Colonic mucosa (tissue), 4 donors: ENCODE data around the gene VCPKMT. TPM values are rescaled to one million over a fixed set of nuclear protein-coding genes. Genes with fewer than 3 reads are reported as not detected.
A peak's percentile ranks its signal among the peaks of the same experiment; 100 is the strongest.

Source experiments
- DNase-seq: peaks from one replicate; pipeline ENCODE4 v3.0.0-alpha.2; 2020
- H3K27ac ChIP-seq: fragments of 200-600 bp; one replicate; pipeline ENCODE4 v1.8.0; 2021
- H3K27me3 ChIP-seq: fragments of 200-600 bp; one replicate; pipeline ENCODE4 v1.8.0; 2021
- H3K36me3 ChIP-seq: fragments of 200-600 bp; one replicate; pipeline ENCODE4 v1.8.0; 2021
- H3K4me1 ChIP-seq: fragments of 200-600 bp; one replicate; pipeline ENCODE4 v1.8.0; 2021; ENCODE audit warnings: mild to moderate bottlenecking
- H3K4me3 ChIP-seq: fragments of 200-600 bp; one replicate; pipeline ENCODE4 v1.8.0; 2021
- H3K9ac ChIP-seq, 2 donors: one replicate each; pipeline ENCODE4 v1.7.0; 2013; ENCODE audit warnings: control low read depth in 2 of 2, low read depth in 2 of 2, low read length in 2 of 2
- H3K9me3 ChIP-seq: fragments of 200-600 bp; one replicate; pipeline ENCODE4 v1.8.0; 2021
- intact Hi-C: fragments of 100-400 bp; cut with DNase I; formaldehyde crosslinking; loops from one replicate; pipeline ENCODE4 v1.14.1; 2022
- total RNA-seq, 2 donors: library from RNA; stranded (reverse); fragmentation: NEBNext Ultra II Directional in 1 of 2; extraction: Animal tissue kit (Norgen Biotek cat#: 25700) in 1 of 2; gene quantifications; one replicate each; pipeline ENCODE4 v1.2.1, GENCODE V29; 2021
- TF ChIP-seq, protein P1 (sequence below): fragments of 200-600 bp; IDR thresholded peaks from one replicate; pipeline ENCODE4 v1.8.0; 2022; ENCODE audit warnings: antibody characterized with exemption, mild to moderate bottlenecking
- donor health status: healthy.
- donor health status: DM: no; HTN: no; CAD: no.
- donor health status: DM: no; HTN: no; CAD: no.

The VCPKMT gene
- total RNA-seq, 2 donors from 2014 or later, result 4.6 to 6.7 TPM

DNA sequence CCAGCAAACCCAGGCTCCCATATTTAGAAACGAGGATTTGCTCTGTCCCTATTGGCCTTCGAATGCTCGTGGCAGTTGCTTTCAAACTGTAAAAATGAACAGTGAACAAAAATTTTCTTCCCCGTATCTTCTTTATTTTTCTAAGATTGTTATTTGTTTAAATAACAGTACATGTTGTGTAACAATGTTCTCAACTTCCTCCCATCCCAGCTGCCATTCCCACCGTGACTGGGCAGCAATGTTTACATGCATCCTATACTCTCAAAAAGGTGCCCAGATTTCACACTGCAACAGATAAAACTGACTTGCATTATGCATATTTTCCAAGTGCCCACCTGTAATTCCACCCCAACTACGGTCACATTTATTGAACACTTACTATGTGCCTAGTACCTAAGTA is 12.8 kb downstream of the VCPKMT start:
- Histone ChIP-seq H3K9ac (no peak overlapping the region), H3K27ac (no peak overlapping the region), H3K36me3 (no peaks in the 10 kb centered on the region), H3K27me3 (no peaks in the 10 kb centered on the region), H3K4me1 (no peaks in the 10 kb centered on the region), H3K4me3 (no peak overlapping the region), H3K9me3 (no peaks in the 10 kb centered on the region)
- TF ChIP-seq, protein P1, sequence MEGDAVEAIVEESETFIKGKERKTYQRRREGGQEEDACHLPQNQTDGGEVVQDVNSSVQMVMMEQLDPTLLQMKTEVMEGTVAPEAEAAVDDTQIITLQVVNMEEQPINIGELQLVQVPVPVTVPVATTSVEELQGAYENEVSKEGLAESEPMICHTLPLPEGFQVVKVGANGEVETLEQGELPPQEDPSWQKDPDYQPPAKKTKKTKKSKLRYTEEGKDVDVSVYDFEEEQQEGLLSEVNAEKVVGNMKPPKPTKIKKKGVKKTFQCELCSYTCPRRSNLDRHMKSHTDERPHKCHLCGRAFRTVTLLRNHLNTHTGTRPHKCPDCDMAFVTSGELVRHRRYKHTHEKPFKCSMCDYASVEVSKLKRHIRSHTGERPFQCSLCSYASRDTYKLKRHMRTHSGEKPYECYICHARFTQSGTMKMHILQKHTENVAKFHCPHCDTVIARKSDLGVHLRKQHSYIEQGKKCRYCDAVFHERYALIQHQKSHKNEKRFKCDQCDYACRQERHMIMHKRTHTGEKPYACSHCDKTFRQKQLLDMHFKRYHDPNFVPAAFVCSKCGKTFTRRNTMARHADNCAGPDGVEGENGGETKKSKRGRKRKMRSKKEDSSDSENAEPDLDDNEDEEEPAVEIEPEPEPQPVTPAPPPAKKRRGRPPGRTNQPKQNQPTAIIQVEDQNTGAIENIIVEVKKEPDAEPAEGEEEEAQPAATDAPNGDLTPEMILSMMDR, result no peak
- DNase-seq, result no peak
- intact Hi-C loops, result no loop called here

DNA sequence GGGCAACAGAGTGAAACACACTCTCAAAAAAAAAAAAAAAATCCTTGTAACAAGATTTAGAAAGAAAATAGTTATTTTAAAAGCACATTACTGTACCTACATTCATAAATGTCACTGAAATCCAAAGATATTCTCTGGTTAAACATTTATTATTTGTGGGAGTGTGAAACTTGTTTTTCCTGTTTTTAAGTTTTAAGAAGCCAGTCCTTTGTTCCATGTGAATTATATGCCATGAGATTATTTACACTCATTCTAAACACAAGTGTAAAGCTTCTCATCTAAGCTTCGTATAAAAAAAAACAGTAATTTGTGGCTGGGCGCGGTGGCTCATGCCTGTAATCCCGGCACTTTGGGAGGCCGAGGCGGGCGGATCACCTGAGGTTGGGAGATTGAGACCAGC is 15.0 kb downstream of the VCPKMT start:
- H3K4me1 ChIP-seq, result no peaks in the 10 kb centered on the region
- H3K36me3 ChIP-seq, result no peaks in the 10 kb centered on the region
- H3K9ac ChIP-seq, result peak overlapping the region in 1 of 2 donors; percentile 63
- intact Hi-C loops, result no loop called here
- no peak overlapping the region for H3K4me3 ChIP-seq
- H3K27ac ChIP-seq, result peak overlapping the region; percentile 63
- no peaks in the 10 kb centered on the region for H3K9me3 ChIP-seq
- H3K27me3 ChIP-seq, result no peaks in the 10 kb centered on the region
- DNase-seq, result no peak
- TF ChIP-seq, protein P1, result no peak

DNA sequence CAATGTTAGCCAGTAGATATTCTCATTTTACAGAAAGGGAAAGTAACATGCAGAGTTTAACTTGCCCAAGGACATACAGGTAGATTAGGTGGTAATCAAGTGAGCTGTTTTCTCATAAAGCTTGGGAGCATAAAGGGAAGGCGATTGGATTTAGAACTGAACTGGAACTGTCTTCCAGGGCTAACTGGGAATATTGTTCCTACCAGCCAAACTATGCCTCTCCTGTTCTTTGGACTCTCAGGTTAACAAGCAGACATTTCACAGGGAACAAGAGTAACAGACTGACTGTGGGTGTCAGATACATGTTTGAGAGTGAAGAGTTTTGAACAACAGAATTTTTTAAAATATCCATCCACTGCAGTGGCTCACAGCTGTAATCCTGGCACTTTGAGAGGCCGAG is 15.6 kb downstream of the VCPKMT start:
- H3K36me3 ChIP-seq, result no peaks in the 10 kb centered on the region
- no peaks in the 10 kb centered on the region for H3K4me1 ChIP-seq
- H3K27me3 ChIP-seq, result no peaks in the 10 kb centered on the region
- peak overlapping the region; percentile 63 for H3K27ac ChIP-seq
- intact Hi-C loops, result no loop called here
- no peak overlapping the region for H3K4me3 ChIP-seq
- DNase-seq, result no peak
- TF ChIP-seq, protein P1, result no peak
- no peaks in the 10 kb centered on the region for H3K9me3 ChIP-seq
- H3K9ac ChIP-seq, result peak overlapping the region in 1 of 2 donors; percentile 63

DNA sequence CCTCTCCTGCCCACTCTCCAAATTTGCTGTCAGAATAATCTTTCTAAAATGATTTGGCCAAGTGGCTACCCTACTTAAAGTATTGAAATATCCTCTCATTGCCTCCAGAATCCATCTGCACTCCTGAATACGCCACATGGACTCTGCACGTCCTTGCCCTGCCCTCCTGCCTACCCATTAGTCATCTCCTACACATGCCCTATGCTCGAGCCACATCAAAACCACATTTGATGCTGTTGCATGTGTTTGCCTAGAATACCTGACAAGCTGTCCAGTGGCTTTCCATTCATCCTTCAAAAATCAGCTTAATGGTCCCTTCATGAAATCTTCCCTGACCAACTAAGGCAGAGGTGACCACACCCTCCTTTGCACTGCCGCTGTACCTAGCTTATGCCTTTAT is 17.0 kb downstream of the VCPKMT start:
- H3K4me1 ChIP-seq, result no peaks in the 10 kb centered on the region
- TF ChIP-seq, protein P1, result no peak
- H3K27ac ChIP-seq, result no peak overlapping the region
- H3K9ac ChIP-seq, result peak overlapping the region in 1 of 2 donors; percentile 0
- DNase-seq, result peak; percentile 44
- intact Hi-C loops, result loop anchor here (10.0 kb wide), 1 partner anchor 55 kb away; no protein-coding TSS in a partner anchor
- H3K36me3 ChIP-seq, result no peaks in the 10 kb centered on the region
- H3K9me3 ChIP-seq, result no peaks in the 10 kb centered on the region
- H3K27me3 ChIP-seq, result no peaks in the 10 kb centered on the region
- H3K4me3 ChIP-seq, result no peak overlapping the region

DNA sequence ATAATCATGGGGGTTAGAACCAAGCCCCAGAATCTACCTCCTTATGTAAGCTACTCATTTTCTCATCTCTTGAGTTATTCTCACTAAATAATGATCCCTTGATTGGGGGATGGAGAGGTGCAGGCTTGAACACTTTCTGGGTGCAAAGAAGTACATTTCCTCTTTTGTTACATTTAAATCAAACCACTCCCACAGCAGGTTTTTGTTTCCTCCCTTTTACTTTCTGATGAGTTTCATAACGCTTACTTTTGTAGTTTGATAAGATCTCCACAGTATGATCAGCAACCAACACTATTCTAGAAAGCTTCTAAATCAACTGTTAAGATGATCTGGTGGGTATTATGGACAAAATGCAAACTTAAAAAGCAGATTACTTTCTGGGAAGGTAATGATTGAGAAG is 20.5 kb downstream of the VCPKMT start:
- TF ChIP-seq, protein P1, result no peak
- Histone ChIP-seq H3K4me1 (no peaks in the 10 kb centered on the region), H3K9me3 (no peaks in the 10 kb centered on the region), H3K27me3 (no peaks in the 10 kb centered on the region), H3K4me3 (no peak overlapping the region), H3K9ac (no peak overlapping the region), H3K36me3 (no peaks in the 10 kb centered on the region), H3K27ac (peak overlapping the region; percentile 12)
- intact Hi-C loops, result loop anchor here (10.0 kb wide), 1 partner anchor 51 kb away; no protein-coding TSS in a partner anchor
- no peak for DNase-seq
